Measurements from ENCODE around the gene CAPN8. TPM values are rescaled to one million over a fixed set of nuclear protein-coding genes. Genes with fewer than 3 reads are reported as not detected.

Gene CAPN8
- total RNA-seq, 1 experiment from 2014 or later: 0.28 TPM

DNA sequence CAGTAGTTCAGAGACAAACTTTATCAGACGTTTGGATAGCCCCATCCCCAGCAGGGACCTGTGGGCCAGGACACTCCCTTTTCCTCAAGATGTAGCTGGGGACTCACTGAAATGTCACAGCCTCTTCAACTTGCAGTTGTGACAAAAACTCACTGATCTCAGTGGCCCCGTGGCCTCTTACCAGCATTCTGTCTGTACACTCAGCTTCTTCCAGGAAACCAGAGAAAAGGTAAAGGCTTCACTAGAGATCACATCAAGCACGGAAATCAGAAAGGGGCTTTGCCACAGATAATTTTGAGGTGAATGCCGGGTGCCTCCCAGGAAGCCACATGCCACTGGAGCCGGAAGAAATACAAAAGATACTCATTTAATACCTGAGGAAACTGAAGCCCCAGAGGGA is 150.1 kb downstream of the CAPN8 start:
- H3K27me3 Mint-ChIP-seq (ENCODE audit: low read depth): no peaks in the 10 kb centered on the region
- TF ChIP-seq, protein P1, sequence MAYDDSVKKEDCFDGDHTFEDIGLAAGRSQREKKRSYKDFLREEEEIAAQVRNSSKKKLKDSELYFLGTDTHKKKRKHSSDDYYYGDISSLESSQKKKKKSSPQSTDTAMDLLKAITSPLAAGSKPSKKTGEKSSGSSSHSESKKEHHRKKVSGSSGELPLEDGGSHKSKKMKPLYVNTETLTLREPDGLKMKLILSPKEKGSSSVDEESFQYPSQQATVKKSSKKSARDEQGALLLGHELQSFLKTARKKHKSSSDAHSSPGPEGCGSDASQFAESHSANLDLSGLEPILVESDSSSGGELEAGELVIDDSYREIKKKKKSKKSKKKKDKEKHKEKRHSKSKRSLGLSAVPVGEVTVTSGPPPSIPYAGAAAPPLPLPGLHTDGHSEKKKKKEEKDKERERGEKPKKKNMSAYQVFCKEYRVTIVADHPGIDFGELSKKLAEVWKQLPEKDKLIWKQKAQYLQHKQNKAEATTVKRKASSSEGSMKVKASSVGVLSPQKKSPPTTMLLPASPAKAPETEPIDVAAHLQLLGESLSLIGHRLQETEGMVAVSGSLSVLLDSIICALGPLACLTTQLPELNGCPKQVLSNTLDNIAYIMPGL (CRISPR knock-in tag; IDR thresholded peaks at IDR 0.05): no peak
- TF ChIP-seq ZNF138 (CRISPR knock-in tag; conservative IDR thresholded peaks at IDR 0.05): no peak
- TF ChIP-seq SMAD4 (CRISPR knock-in tag; IDR thresholded peaks at IDR 0.05): no peak
- TF ChIP-seq TP53 (CRISPR knock-in tag; IDR thresholded peaks at IDR 0.05): no peak
- TF ChIP-seq, protein P2, sequence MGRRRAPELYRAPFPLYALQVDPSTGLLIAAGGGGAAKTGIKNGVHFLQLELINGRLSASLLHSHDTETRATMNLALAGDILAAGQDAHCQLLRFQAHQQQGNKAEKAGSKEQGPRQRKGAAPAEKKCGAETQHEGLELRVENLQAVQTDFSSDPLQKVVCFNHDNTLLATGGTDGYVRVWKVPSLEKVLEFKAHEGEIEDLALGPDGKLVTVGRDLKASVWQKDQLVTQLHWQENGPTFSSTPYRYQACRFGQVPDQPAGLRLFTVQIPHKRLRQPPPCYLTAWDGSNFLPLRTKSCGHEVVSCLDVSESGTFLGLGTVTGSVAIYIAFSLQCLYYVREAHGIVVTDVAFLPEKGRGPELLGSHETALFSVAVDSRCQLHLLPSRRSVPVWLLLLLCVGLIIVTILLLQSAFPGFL (CRISPR knock-in tag; IDR thresholded peaks at IDR 0.05; ENCODE audit: borderline replicate concordance): no peak
- TF ChIP-seq, protein P3, sequence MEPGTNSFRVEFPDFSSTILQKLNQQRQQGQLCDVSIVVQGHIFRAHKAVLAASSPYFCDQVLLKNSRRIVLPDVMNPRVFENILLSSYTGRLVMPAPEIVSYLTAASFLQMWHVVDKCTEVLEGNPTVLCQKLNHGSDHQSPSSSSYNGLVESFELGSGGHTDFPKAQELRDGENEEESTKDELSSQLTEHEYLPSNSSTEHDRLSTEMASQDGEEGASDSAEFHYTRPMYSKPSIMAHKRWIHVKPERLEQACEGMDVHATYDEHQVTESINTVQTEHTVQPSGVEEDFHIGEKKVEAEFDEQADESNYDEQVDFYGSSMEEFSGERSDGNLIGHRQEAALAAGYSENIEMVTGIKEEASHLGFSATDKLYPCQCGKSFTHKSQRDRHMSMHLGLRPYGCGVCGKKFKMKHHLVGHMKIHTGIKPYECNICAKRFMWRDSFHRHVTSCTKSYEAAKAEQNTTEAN (CRISPR knock-in tag; IDR thresholded peaks at IDR 0.05): no peak
- TF ChIP-seq, protein P4, sequence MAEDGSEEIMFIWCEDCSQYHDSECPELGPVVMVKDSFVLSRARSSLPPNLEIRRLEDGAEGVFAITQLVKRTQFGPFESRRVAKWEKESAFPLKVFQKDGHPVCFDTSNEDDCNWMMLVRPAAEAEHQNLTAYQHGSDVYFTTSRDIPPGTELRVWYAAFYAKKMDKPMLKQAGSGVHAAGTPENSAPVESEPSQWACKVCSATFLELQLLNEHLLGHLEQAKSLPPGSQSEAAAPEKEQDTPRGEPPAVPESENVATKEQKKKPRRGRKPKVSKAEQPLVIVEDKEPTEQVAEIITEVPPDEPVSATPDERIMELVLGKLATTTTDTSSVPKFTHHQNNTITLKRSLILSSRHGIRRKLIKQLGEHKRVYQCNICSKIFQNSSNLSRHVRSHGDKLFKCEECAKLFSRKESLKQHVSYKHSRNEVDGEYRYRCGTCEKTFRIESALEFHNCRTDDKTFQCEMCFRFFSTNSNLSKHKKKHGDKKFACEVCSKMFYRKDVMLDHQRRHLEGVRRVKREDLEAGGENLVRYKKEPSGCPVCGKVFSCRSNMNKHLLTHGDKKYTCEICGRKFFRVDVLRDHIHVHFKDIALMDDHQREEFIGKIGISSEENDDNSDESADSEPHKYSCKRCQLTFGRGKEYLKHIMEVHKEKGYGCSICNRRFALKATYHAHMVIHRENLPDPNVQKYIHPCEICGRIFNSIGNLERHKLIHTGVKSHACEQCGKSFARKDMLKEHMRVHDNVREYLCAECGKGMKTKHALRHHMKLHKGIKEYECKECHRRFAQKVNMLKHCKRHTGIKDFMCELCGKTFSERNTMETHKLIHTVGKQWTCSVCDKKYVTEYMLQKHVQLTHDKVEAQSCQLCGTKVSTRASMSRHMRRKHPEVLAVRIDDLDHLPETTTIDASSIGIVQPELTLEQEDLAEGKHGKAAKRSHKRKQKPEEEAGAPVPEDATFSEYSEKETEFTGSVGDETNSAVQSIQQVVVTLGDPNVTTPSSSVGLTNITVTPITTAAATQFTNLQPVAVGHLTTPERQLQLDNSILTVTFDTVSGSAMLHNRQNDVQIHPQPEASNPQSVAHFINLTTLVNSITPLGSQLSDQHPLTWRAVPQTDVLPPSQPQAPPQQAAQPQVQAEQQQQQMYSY (CRISPR knock-in tag; IDR thresholded peaks at IDR 0.05): no peak
- TF ChIP-seq, protein P5, sequence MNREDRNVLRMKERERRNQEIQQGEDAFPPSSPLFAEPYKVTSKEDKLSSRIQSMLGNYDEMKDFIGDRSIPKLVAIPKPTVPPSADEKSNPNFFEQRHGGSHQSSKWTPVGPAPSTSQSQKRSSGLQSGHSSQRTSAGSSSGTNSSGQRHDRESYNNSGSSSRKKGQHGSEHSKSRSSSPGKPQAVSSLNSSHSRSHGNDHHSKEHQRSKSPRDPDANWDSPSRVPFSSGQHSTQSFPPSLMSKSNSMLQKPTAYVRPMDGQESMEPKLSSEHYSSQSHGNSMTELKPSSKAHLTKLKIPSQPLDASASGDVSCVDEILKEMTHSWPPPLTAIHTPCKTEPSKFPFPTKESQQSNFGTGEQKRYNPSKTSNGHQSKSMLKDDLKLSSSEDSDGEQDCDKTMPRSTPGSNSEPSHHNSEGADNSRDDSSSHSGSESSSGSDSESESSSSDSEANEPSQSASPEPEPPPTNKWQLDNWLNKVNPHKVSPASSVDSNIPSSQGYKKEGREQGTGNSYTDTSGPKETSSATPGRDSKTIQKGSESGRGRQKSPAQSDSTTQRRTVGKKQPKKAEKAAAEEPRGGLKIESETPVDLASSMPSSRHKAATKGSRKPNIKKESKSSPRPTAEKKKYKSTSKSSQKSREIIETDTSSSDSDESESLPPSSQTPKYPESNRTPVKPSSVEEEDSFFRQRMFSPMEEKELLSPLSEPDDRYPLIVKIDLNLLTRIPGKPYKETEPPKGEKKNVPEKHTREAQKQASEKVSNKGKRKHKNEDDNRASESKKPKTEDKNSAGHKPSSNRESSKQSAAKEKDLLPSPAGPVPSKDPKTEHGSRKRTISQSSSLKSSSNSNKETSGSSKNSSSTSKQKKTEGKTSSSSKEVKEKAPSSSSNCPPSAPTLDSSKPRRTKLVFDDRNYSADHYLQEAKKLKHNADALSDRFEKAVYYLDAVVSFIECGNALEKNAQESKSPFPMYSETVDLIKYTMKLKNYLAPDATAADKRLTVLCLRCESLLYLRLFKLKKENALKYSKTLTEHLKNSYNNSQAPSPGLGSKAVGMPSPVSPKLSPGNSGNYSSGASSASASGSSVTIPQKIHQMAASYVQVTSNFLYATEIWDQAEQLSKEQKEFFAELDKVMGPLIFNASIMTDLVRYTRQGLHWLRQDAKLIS (CRISPR knock-in tag; IDR thresholded peaks at IDR 0.05; ENCODE audit: borderline replicate concordance): no peak
- TF ChIP-seq, protein P6, sequence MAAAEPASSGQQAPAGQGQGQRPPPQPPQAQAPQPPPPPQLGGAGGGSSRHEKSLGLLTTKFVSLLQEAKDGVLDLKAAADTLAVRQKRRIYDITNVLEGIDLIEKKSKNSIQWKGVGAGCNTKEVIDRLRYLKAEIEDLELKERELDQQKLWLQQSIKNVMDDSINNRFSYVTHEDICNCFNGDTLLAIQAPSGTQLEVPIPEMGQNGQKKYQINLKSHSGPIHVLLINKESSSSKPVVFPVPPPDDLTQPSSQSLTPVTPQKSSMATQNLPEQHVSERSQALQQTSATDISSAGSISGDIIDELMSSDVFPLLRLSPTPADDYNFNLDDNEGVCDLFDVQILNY (CRISPR knock-in tag; IDR thresholded peaks at IDR 0.05): no peak
- no peak for TF ChIP-seq NFATC4 (CRISPR knock-in tag; IDR thresholded peaks at IDR 0.05)

DNA sequence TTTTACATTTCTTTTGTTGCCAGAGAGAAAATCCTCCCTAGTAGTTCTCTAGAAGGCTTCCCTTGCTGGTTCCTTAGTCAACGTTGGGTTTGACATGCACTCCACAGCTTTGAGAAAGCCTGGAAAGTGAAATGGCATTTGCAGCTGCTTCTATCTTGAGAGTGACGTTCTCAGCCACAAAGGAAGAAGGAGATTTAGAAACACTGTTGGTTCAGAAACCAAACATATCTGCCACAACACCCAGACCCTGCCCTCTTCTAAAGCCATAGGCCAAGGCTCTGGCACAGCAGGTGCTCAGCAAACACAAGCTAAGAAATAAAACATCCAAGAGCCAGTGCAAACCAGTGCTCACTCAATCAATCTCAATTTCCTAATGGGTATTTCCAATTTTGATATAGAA is 150.9 kb downstream of the CAPN8 start:
- TF ChIP-seq, protein P5 (CRISPR knock-in tag; IDR thresholded peaks at IDR 0.05; ENCODE audit: borderline replicate concordance): no peak
- Mint-ChIP-seq H3K4me1 (peaks cover 27% of the 10 kb centered on the region), H3K36me3 (no peaks in the 10 kb centered on the region), H3K9me3 (peaks cover 27% of the 10 kb centered on the region), H3K4me3 (no peak overlapping the region), H3K27ac (no peak overlapping the region), H3K27me3 (ENCODE audit: low read depth) (no peaks in the 10 kb centered on the region)
- ATAC-seq (no peak), DNase-seq (ENCODE audit: low spot score) (no peak)
- POLR2A ChIA-PET: interaction anchor here (0.7 kb wide), 1 partner anchor 1315 kb away, joined by 3 read pairs; no protein-coding TSS in a partner anchor
- CTCF ChIA-PET: interaction anchor here (1.4 to 2.1 kb wide), 2 partner anchors 17 to 156 kb away, joined by 3 to 9 read pairs; no protein-coding TSS in a partner anchor

More for the DNA sequence above, 150.1 kb downstream of the CAPN8 start:
- no peak overlapping the region for H3K4me3 Mint-ChIP-seq
- ChIA-PET POLR2A (no interaction called here), CTCF (interaction anchor here (1.4 to 1.5 kb wide), 2 partner anchors 41 to 155 kb away, joined by 3 to 4 read pairs; no protein-coding TSS in a partner anchor)
- H3K4me1 Mint-ChIP-seq: peaks cover 27% of the 10 kb centered on the region
- no peaks in the 10 kb centered on the region for H3K36me3 Mint-ChIP-seq
- ATAC-seq (no peak), DNase-seq (ENCODE audit: low spot score) (no peak)
- H3K27ac Mint-ChIP-seq: no peak overlapping the region
- H3K9me3 Mint-ChIP-seq: peaks cover 23% of the 10 kb centered on the region
